GM06990 (cell line): ENCODE measurements around the gene PRR5L.
"Not testable (repeated sequence)": the region's sequence is repeated elsewhere in the genome, so short reads cannot be mapped to it uniquely, and the experiment has no call there.

Experiments
- DNase-seq: peaks from one replicate; pipeline ENCODE4 v3.0.0-alpha.2; 2011; ENCODE audit not compliant: insufficient read length; ENCODE audit errors: extremely low read depth
- H3K27me3 ChIP-seq: replicated peaks from 2 replicates; pipeline ENCODE4 v1.6.0; 2011; ENCODE audit warnings: low read length; ENCODE audit not compliant: control insufficient read depth, insufficient read depth
- H3K36me3 ChIP-seq: 2 replicates; pipeline ENCODE4 v1.5.1; 2011; ENCODE audit warnings: low read length; ENCODE audit not compliant: control insufficient read depth, insufficient read depth
- H3K4me3 ChIP-seq: replicated peaks from 2 replicates; pipeline ENCODE4 v1.5.1; 2011; ENCODE audit warnings: low read depth, mild to moderate bottlenecking, control low read depth, low read length
- TF ChIP-seq, protein P1 (sequence below): IDR thresholded peaks from 2 replicates; pipeline ENCODE4 v1.5.1; 2011; ENCODE audit warnings: low read length, control low read depth, mild to moderate bottlenecking, inconsistent platforms; ENCODE audit not compliant: insufficient read depth, poor library complexity, severe bottlenecking

PRR5L gene

DNA sequence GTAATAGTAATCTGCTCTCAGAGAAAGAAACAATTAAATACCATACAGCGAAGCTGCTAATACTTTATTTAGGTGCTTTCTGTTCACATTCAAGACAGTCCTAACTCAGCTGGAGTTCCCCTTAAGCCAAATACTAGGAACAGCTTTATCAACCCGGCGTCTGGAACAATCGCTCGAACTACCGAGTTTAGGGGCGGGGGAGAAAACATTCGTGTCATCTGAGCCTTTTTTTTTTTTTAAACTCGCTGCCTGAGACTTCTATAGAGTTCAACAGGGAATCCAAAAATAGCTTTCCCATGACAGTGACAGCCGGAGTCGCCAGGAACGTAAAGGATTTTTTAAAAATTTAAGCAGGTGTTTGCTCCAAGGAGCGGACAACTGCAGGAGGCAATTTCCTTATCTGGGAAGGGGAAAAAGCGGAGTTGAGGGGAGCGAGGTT is 213.1 kb downstream of the PRR5L start:
- H3K27me3 ChIP-seq, result no peaks in the 10 kb centered on the region
- TF ChIP-seq, protein P1, sequence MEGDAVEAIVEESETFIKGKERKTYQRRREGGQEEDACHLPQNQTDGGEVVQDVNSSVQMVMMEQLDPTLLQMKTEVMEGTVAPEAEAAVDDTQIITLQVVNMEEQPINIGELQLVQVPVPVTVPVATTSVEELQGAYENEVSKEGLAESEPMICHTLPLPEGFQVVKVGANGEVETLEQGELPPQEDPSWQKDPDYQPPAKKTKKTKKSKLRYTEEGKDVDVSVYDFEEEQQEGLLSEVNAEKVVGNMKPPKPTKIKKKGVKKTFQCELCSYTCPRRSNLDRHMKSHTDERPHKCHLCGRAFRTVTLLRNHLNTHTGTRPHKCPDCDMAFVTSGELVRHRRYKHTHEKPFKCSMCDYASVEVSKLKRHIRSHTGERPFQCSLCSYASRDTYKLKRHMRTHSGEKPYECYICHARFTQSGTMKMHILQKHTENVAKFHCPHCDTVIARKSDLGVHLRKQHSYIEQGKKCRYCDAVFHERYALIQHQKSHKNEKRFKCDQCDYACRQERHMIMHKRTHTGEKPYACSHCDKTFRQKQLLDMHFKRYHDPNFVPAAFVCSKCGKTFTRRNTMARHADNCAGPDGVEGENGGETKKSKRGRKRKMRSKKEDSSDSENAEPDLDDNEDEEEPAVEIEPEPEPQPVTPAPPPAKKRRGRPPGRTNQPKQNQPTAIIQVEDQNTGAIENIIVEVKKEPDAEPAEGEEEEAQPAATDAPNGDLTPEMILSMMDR, result no peak
- DNase-seq, result no peak
- peak overlapping the region; percentile 96 for H3K4me3 ChIP-seq
- H3K36me3 ChIP-seq, result no peaks in the 10 kb centered on the region

DNA sequence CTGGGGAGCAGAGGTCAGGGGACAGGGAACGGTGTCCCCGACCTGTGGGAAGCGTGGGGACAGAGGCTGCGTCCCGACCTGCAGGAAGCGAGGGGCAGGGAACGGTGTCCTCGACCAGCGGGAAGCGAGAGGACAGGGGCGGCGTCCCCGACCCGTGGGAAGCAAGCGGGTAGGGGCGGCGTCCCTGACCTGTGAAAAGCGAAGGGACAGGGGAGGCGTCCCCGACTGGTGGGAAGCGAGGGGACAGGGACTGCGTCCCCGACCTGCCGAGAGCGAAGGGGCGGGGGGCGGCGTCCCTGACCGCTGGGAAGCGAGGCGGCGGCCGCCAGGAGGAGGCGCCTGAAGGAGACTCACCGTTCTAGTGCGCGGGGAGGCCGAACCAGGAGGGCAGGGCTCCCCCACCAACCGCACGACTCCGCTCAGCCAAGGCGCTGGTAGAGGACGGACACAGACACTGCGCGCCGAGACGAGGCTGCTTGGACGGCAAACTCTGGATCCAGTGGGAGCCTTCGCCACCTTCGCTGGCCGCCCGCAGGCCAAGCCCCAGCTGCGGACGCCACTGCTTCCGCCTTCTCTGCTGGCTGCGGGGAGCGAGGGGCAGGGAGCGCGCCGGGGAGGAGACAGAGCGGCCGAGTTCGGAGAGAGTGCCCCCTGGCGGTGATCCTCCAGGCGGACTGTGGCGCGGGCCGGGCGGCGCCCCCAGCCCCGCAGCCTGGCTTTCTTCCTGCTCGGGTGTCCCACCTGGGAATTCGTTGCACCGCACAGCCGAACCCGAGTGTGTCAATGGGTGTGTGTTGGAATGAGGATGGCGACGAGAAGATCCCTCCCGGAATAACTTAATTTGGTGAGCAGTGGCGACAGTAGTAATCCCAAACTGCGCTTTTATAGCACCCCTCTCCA is 213.9 kb downstream of the PRR5L start, which contains the start of gene TRAF6:
TSS of gene TRAF6 (minus strand) at position 579 of the 900 bp plus-strand sequence. CDS start 8,757 bp downstream, outside the sequence.
- peak; percentile 90 for DNase-seq
- H3K4me3 ChIP-seq, result peak within 1 kb of the TSS; percentile 96
- no peaks in the 10 kb centered on the region for H3K27me3 ChIP-seq
- no peaks in the 10 kb centered on the region for H3K36me3 ChIP-seq
- TF ChIP-seq, protein P1, result peak; percentile 82

DNA sequence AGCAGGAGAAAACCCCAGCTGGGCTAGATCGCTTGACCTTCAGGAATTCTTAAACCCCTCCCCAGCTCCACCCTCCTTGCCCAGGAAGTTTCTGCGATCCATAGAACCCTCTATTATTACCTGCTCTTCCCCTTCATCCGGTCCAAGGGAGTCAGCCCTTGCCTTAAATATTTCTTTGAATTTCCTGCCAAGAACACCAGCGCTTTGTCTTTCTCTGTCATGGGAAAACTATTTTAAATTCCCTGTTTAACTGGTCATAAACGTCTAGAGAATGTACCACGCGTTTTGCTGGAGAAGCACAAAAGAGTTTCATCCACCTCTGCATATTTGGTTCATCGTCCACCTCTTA is 214.5 kb downstream of the PRR5L start:
- TF ChIP-seq, protein P1, result no peak
- Histone ChIP-seq H3K4me3 (peak overlapping the region; percentile 96), H3K27me3 (no peaks in the 10 kb centered on the region), H3K36me3 (no peaks in the 10 kb centered on the region)
- DNase-seq, result no peak

DNA sequence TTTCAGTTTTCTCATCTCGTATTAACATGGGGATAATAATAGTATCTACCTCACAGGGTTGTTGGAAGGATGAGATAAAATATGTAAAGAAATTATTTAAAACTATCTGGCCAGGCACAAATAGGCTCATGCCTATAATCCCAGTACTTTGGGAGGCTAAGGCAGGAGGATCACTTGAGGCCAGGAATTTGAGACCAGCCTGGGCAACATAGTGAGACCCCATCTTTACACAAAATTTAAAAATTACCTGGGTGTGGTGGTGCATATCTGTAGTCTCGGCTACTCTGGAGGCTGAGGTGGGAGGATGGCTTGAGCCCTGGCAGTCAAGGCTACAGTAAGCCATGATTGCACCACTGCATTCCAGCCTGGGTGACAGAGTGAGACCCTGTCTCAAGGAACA is 215.0 kb downstream of the PRR5L start:
- H3K36me3 ChIP-seq, H3K4me3 ChIP-seq, H3K27me3 ChIP-seq, DNase-seq: not testable (repeated sequence)

DNA sequence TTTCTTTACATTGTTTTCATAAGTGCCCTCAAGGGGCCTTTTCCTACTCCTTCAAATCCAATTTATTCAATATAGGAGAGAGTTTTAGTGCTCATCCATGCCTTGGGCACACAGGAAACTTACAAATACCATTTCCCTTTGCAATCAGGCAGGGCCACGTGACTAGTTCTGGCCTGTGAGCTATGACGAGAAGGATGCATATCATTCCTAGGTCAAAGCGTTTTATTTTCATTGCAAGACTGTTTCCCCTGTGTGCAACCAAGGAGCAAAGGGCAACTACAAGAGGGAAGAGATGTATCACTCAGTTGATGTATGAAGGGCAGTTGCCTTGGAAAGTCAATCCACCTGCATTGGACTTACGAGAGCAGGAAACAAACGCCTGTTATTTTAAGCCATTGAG is 215.9 kb downstream of the PRR5L start:
- Histone ChIP-seq H3K36me3 (no peaks in the 10 kb centered on the region), H3K27me3 (no peaks in the 10 kb centered on the region), H3K4me3 (no peak overlapping the region)
- TF ChIP-seq, protein P1, result no peak
- no peak for DNase-seq

DNA sequence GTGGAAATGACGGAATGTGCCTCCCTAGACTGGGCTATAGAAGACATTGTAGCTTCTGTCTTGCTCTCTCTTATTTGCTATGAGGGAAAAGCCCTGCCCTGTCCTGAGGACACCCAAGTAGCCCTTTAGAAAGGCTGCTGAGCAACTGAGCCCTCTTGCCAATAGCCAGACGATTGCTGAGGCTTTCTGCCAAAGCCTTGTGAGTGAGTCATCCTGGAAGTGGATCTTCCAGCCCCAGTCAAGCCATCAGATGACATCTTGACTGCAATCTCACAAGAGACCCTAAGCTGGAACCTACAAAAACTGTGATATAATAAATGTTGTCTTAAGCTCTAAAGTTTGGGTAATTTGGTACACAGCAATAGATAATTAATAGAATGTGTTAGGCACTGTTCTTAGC is 217.9 kb downstream of the PRR5L start:
- Histone ChIP-seq H3K4me3 (no peak overlapping the region), H3K27me3 (no peaks in the 10 kb centered on the region), H3K36me3 (no peaks in the 10 kb centered on the region)
- DNase-seq, result no peak
- TF ChIP-seq, protein P1, result no peak
